Endothelial cell of umbilical vein (primary cell): Measurements from ENCODE around the gene IWS1. TPM values are rescaled to one million over a fixed set of nuclear protein-coding genes. Genes with fewer than 3 reads are reported as not detected.

ENCODE experiments used
- BruUV-seq: library from RNA; stranded (reverse); fragments of 400-500 nt; replicated peaks from 2 replicates; lab custom pipeline; 2021; lab: Mats Ljungman, UMichigan
- CTCF ChIA-PET: fragments of 300-600, 350-600 bp; sonication (Branson Sonifier 250); formaldehyde crosslinking; loops from one replicate; lab custom pipeline; 2021; ENCODE audit warnings: antibody characterized with exemption, inconsistent platforms; lab: Charles Lee
- POLR2A ChIA-PET: fragments of 300-600, 350-600 bp; sonication (Branson Sonifier 250); formaldehyde crosslinking; loops from one replicate; lab custom pipeline; 2021; ENCODE audit warnings: antibody characterized with exemption, inconsistent platforms; lab: Charles Lee
- DNase-seq: peaks from one replicate; pipeline ENCODE4 v3.0.0-alpha.2; 2011; ENCODE audit warnings: low read depth, low spot score
- FAIRE-seq: peaks from 2 replicates; lab custom pipeline; 2011; peaks lifted over from hg19 to GRCh38; lab: Jason Lieb, UNC
- H2AFZ ChIP-seq: 2 replicates; pipeline ENCODE4 v1.6.0; 2012; ENCODE audit warnings: low read depth, low read length, control low read depth, inconsistent platforms
- H3K27ac ChIP-seq: 2 replicates; pipeline ENCODE4 v1.5.1; 2011; ENCODE audit warnings: low read depth, mild to moderate bottlenecking, control low read depth, low read length, moderate library complexity; ENCODE audit not compliant: insufficient read depth
- H3K27me3 ChIP-seq, 2 experiments: 2 replicates each; pipeline versions ENCODE4 v1.6.0 to v1.6.1; 2011; ENCODE audit warnings: low read length in 2 of 2, mixed read lengths in 1 of 2; ENCODE audit not compliant: control insufficient read depth in 2 of 2, insufficient read depth in 2 of 2
- H3K36me3 ChIP-seq, 2 experiments: 2 replicates in 1 of 2; 3 replicates in 1 of 2; pipeline ENCODE4 v1.5.1; 2011; ENCODE audit warnings: low read length in 2 of 2, mild to moderate bottlenecking in 1 of 2, moderate library complexity in 1 of 2; ENCODE audit not compliant: control insufficient read depth in 2 of 2, insufficient read depth in 2 of 2; ENCODE audit errors: extremely low read depth in 1 of 2
- H3K4me1 ChIP-seq: 3 replicates; pipeline ENCODE4 v1.5.1; 2011; ENCODE audit warnings: mild to moderate bottlenecking, low read length; ENCODE audit not compliant: control insufficient read depth, insufficient read depth; ENCODE audit errors: extremely low read depth
- H3K4me2 ChIP-seq: 2 replicates; pipeline ENCODE4 v1.6.1; 2011; ENCODE audit warnings: low read length, control low read depth, mixed read lengths; ENCODE audit not compliant: insufficient read depth
- H3K4me3 ChIP-seq, 3 experiments: fragments of 200-600 bp in 1 of 3; sonication (generic), shearing (Covaris generic) in 1 of 3; replicated peaks in 1 of 3; 2 replicates each; pipeline ENCODE4 v1.5.1; 2011 to 2016; ENCODE audit warnings: control low read depth in 3 of 3, low read length in 3 of 3, mild to moderate bottlenecking in 2 of 3, inconsistent platforms in 1 of 3, low read depth in 1 of 3, moderate library complexity in 1 of 3; ENCODE audit not compliant: insufficient read depth in 1 of 3
- H3K79me2 ChIP-seq: 2 replicates; pipeline ENCODE4 v1.6.0; 2012; ENCODE audit warnings: low read length, inconsistent platforms; ENCODE audit not compliant: control insufficient read depth, insufficient read depth
- H3K9ac ChIP-seq: replicated peaks from 2 replicates; pipeline ENCODE3; 2011; ENCODE audit warnings: low read length, control low read depth; ENCODE audit not compliant: insufficient read depth; ENCODE audit errors: extremely low read depth
- H3K9me1 ChIP-seq: replicated peaks from 3 replicates; pipeline ENCODE4 v1.6.0; 2011; ENCODE audit warnings: mild to moderate bottlenecking, low read length; ENCODE audit not compliant: control insufficient read depth, insufficient read depth; ENCODE audit errors: extremely low read depth
- H3K9me3 ChIP-seq: replicated peaks from 2 replicates; pipeline ENCODE4 v1.5.1; 2012; ENCODE audit warnings: low read length, inconsistent platforms; ENCODE audit not compliant: control insufficient read depth, insufficient read depth
- H4K20me1 ChIP-seq: replicated peaks from 2 replicates; pipeline ENCODE3; 2011; ENCODE audit warnings: mild to moderate bottlenecking, low read length; ENCODE audit not compliant: control insufficient read depth, insufficient read depth; ENCODE audit errors: extremely low read depth
- FOS ChIP-seq: IDR thresholded peaks from 2 replicates; pipeline ENCODE4 v1.6.1; 2011; ENCODE audit warnings: mild to moderate bottlenecking, low read length, moderate library complexity, borderline replicate concordance; ENCODE audit not compliant: insufficient read depth
- JUN ChIP-seq: IDR thresholded peaks from 2 replicates; pipeline ENCODE4 v1.6.1; 2011; ENCODE audit warnings: borderline replicate concordance, low read depth; ENCODE audit not compliant: insufficient read length, insufficient read depth
- MAX ChIP-seq: IDR thresholded peaks from 2 replicates; pipeline ENCODE4 v1.6.1; 2011; ENCODE audit not compliant: insufficient read depth, insufficient read length
- POLR2A ChIP-seq: IDR thresholded peaks from 2 replicates; pipeline ENCODE4 v1.6.1; 2012; ENCODE audit warnings: low read depth, mild to moderate bottlenecking, control low read depth, low read length
- POLR2AphosphoS5 ChIP-seq: IDR thresholded peaks from 2 replicates; pipeline ENCODE4 v1.6.1; 2012; ENCODE audit warnings: low read depth, mild to moderate bottlenecking, control low read depth, low read length, moderate library complexity; ENCODE audit not compliant: insufficient read depth
- dilution Hi-C: fragments of 300-500 bp; cut with MboI; formaldehyde crosslinking; loops from one replicate; pipeline ENCODE4 v1.15.0; 2019; ENCODE audit warnings: low sequenced_read_pairs; ENCODE audit not compliant: extremely low pct_ligation_motif_present
- intact Hi-C: fragments of 100-400 bp; cut with micrococcal nuclease; formaldehyde crosslinking; loops from one replicate; pipeline ENCODE4 v1.10.0; 2022
- polyA plus RNA-seq, 4 experiments: library from polyadenylated mRNA; depleted of rRNA in 3 of 4; stranded (reverse) in 3 of 4; unstranded in 1 of 4; fragments of >200 nt; gene quantifications; 2 replicates each; pipeline versions ENCODE4 v1.2.1 to v1.2.3, GENCODE V29; 2011 to 2012; ENCODE audit warnings: missing spikeins in 1 of 4
- total RNA-seq: library from RNA; stranded (reverse); gene quantifications from 2 replicates; pipeline ENCODE4 v1.2.3, GENCODE V29; 2021

Gene IWS1
- total and polyA plus RNA-seq, 2 donors (not counting 3 experiments of a cell fraction or from before 2014, with no cell fraction given): 14.7 to 51.0 TPM

GRCh38 chr2:127454595-127455565 is 71.4 kb downstream of the IWS1 start:
- H3K9me1 ChIP-seq: no peaks in the 10 kb centered on the region
- H4K20me1 ChIP-seq: no peaks in the 10 kb centered on the region
- ChIA-PET CTCF (interaction anchor here (1.2 to 3.4 kb wide), 3 partner anchors 10 to 130 kb away, joined by 3 to 25 read pairs (median 10); no protein-coding TSS in a partner anchor), POLR2A (no interaction called here)
- dilution Hi-C loops (no loop called here), intact Hi-C loops (no loop called here)
- DNase-seq: no peak
- no TSS peak for BruUV-seq
- H3K9ac ChIP-seq: no peak overlapping the region
- H2AFZ ChIP-seq: no peak overlapping the region
- H3K27me3 ChIP-seq: no peaks in the 10 kb centered on the region
- TF ChIP-seq POLR2AphosphoS5: no peak
- no peak for TF ChIP-seq FOS
- no peak for TF ChIP-seq POLR2A
- TF ChIP-seq JUN: no peak
- no peak for TF ChIP-seq MAX
- H3K36me3 ChIP-seq: no peaks in the 10 kb centered on the region
- no peak for FAIRE-seq
- H3K9me3 ChIP-seq: no peaks in the 10 kb centered on the region
- no peaks in the 10 kb centered on the region for H3K79me2 ChIP-seq
- no peak overlapping the region for H3K4me3 ChIP-seq
- no peak overlapping the region for H3K4me2 ChIP-seq
- no peaks in the 10 kb centered on the region for H3K4me1 ChIP-seq
- H3K27ac ChIP-seq: no peak overlapping the region
